ENCODE data around the gene PKDCC. TPM values are rescaled to one million over a fixed set of nuclear protein-coding genes. Genes with fewer than 3 reads are reported as not detected.
"Not testable (repeated sequence)": the region's sequence is repeated elsewhere in the genome, so short reads cannot be mapped to it uniquely, and the experiment has no call there.

The PKDCC gene
- total RNA-seq, 6 experiments from 2014 or later = 8.2 to 20.9 (median 12.3) TPM

DNA sequence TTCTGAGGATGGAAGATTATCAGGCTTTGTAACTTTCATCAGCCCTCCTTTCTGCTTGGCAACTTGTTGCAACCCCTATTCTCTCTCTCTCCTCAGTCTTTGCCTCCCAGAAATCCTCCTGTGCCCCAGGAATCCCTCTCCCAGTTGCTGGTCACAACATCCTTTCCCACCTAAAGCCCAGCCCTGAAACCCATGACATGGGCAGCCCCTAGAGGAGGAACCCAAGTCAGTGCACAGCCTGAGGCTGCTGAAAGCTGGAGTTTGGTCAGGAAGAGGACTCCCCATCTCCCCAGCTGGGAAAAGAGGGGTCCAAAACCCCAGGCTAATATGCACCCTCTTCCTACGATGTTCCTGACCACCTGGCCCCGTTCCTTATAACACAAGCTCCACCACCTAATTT, 29.5 kb downstream of the PKDCC start:
- TF ChIP-seq POLR2A (IDR thresholded peaks at IDR 0.05) = no peak
- TF ChIP-seq, protein P1, sequence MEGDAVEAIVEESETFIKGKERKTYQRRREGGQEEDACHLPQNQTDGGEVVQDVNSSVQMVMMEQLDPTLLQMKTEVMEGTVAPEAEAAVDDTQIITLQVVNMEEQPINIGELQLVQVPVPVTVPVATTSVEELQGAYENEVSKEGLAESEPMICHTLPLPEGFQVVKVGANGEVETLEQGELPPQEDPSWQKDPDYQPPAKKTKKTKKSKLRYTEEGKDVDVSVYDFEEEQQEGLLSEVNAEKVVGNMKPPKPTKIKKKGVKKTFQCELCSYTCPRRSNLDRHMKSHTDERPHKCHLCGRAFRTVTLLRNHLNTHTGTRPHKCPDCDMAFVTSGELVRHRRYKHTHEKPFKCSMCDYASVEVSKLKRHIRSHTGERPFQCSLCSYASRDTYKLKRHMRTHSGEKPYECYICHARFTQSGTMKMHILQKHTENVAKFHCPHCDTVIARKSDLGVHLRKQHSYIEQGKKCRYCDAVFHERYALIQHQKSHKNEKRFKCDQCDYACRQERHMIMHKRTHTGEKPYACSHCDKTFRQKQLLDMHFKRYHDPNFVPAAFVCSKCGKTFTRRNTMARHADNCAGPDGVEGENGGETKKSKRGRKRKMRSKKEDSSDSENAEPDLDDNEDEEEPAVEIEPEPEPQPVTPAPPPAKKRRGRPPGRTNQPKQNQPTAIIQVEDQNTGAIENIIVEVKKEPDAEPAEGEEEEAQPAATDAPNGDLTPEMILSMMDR (IDR thresholded peaks at IDR 0.05) = peak in 1 of 4 donors; percentile 13
- peak; percentile 18 to 36 (median 32) for ATAC-seq
- 66% methylated on average over 2 of the region's 2 CpGs for WGBS (ENCODE audit: insufficient coverage, low coverage, low lambda C conversion rate, missing lambda C conversion rate)
- intact Hi-C loops (cut with DNase I) = no loop called here
- H3K4me3 ChIP-seq = no peak overlapping the region
- H3K9me3 ChIP-seq = no peaks in the 10 kb centered on the region
- H3K36me3 ChIP-seq = no peaks in the 10 kb centered on the region
- H3K27ac ChIP-seq = no peak overlapping the region
- no peaks in the 10 kb centered on the region for H3K27me3 ChIP-seq
- H3K4me1 ChIP-seq = no peaks in the 10 kb centered on the region
- DNase-seq = no peak

DNA sequence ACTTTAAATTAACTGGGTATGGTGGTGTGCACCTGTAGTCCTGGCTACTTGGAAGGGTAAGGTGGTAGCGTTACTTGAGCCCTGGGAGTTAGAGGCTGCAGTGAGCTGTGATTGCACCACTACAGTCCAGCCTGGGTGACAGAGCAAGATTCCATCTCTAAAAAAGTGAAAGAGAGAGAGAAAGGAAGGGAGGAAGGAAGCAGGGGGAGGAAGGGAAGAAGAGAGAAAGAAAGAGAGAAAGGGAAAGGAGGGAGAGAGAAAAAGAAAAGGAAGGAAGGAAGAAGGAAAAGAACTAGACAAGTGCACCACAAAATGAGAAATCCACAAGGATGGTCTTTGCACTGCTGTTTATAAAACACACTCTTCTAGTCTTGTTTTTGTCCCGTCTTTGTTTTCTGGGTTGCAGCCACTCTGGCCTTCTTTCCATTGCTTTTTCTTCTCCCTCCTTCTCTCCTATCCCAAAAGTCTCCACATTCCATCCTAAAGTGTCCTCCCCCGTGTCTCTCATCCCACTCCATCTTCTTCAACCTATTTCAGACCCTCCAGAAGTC, 32.0 kb downstream of the PKDCC start:
- no peak for ATAC-seq
- Histone ChIP-seq H3K4me3 (no peak overlapping the region), H3K4me1 (no peaks in the 10 kb centered on the region), H3K27me3 (no peaks in the 10 kb centered on the region), H3K9me3 (no peaks in the 10 kb centered on the region), H3K27ac (no peak overlapping the region), H3K36me3 (no peaks in the 10 kb centered on the region)
- intact Hi-C loops (cut with DNase I) = no loop called here
- WGBS (ENCODE audit: insufficient coverage, low coverage, low lambda C conversion rate, missing lambda C conversion rate) = 74% methylated on average over 2 of the region's 3 CpGs
- no peak for TF ChIP-seq POLR2A (IDR thresholded peaks at IDR 0.05)
- TF ChIP-seq, protein P1 (IDR thresholded peaks at IDR 0.05) = no peak
- no peak for DNase-seq

DNA sequence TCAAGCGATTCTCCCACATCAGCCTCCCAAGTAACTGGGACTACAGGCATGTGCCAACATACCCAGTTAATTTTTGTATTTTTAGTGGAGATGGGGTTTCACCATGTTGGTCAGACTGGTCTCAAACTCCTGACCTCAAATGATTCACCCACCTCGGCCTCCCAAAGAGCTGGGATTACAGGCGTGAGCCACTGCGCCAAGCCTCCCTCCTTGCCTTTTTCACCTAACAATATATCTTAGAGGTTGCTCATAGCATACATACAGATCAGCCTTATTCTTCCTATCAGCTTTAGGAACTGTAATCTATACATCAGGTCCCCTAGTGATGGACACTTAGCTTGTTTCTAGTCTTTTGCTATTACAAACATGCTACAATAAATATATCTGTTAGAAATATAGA, 33.3 kb downstream of the PKDCC start:
- intact Hi-C loops (cut with DNase I); H3K4me3 ChIP-seq; H3K4me1 ChIP-seq; DNase-seq; H3K9me3 ChIP-seq; ATAC-seq; H3K27me3 ChIP-seq; H3K27ac ChIP-seq; H3K36me3 ChIP-seq: not testable (repeated sequence)
- 92% methylated on average over 4 of the region's 4 CpGs for WGBS (ENCODE audit: insufficient coverage, low coverage, low lambda C conversion rate, missing lambda C conversion rate)

DNA sequence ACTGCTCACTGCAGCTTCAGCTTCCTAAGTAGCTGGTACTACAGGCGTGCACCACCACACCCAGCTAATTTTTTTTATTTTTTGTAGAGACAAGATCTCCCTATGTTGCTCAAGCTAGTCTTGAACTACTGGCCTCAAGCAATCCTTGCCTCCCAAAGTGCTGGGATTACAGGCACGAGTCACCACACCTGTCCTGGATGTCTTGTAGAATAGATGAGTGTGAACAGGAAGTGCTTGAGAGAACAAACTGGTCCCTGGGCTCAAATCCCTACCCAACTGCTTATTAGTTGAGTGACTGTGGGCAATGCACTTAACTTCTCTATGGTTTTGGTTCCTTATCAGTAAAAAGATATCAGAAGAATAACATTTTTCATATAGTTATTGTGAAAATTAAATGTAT, 34.2 kb downstream of the PKDCC start:
- Histone ChIP-seq H3K27me3 (no peaks in the 10 kb centered on the region), H3K9me3 (no peaks in the 10 kb centered on the region), H3K4me1 (no peaks in the 10 kb centered on the region), H3K4me3 (no peak overlapping the region), H3K36me3 (no peaks in the 10 kb centered on the region), H3K27ac (no peak overlapping the region)
- ATAC-seq (no peak), DNase-seq (no peak)
- 85% methylated on average over 2 of the region's 2 CpGs for WGBS (ENCODE audit: insufficient coverage, low coverage, low lambda C conversion rate, missing lambda C conversion rate)
- TF ChIP-seq POLR2A (IDR thresholded peaks at IDR 0.05) = no peak
- intact Hi-C loops (cut with DNase I) = no loop called here

DNA sequence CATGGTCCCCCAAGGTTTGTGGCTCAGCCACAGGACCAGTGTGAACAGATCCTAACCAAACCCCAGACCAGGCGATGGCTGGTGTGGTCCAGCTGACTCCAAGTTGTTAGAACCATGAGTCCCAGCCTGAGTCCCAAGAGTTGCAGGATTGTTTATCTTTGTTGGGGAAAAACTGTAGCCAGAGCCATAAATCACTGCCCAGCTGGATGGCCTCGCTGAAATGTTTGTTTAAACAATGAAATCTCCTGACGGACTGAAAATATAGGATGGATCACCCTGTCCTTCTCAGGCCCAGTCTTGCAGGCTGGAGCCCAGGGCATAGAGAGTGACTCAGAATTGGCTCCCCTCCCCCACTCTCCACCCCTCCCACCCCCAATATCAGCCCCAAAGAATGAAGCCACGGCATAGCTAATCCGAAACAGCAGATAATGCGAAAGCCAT, 36.4 kb downstream of the PKDCC start:
- 81% methylated on average over 4 of the region's 6 CpGs for WGBS (ENCODE audit: insufficient coverage, low coverage, low lambda C conversion rate, missing lambda C conversion rate)
- ATAC-seq (peak in 1 of 4 donors; percentile 36), DNase-seq (no peak)
- no peak for TF ChIP-seq POLR2A (IDR thresholded peaks at IDR 0.05)
- no peaks in the 10 kb centered on the region for H3K9me3 ChIP-seq
- intact Hi-C loops (cut with DNase I) = no loop called here
- no peaks in the 10 kb centered on the region for H3K36me3 ChIP-seq
- no peak overlapping the region for H3K27ac ChIP-seq
- no peak overlapping the region for H3K4me3 ChIP-seq
- H3K4me1 ChIP-seq = no peaks in the 10 kb centered on the region
- H3K27me3 ChIP-seq = no peaks in the 10 kb centered on the region

DNA sequence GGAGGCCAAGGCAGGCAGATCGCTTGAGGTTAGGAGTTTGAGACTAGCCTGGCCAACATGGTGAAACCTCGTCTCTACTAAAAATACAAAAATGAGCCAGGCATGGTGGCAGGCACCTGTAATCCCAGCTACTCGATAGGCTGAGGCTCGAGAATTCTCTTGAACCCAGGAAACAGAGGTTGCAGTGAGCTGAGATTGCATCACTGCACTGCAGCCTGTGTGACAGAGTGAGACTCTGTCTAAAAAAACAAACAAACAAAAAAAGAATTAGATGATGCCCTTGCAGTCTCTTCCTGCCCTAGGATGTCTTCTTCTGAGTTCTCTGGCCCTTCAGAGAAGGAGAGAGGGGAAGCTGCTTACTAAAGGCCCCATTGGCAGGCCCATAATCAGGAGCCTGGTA, 37.2 kb downstream of the PKDCC start:
- intact Hi-C loops (cut with DNase I) = loop anchor here (5.0 kb wide), 2 partner anchors 213 to 218 kb away; no protein-coding TSS in a partner anchor
- DNase-seq, ATAC-seq, H3K9me3 ChIP-seq, H3K27ac ChIP-seq, H3K36me3 ChIP-seq, H3K4me1 ChIP-seq, H3K4me3 ChIP-seq, H3K27me3 ChIP-seq: not testable (repeated sequence)
- WGBS (ENCODE audit: insufficient coverage, low coverage, low lambda C conversion rate, missing lambda C conversion rate) = 61% methylated on average over 3 of the region's 4 CpGs

Data from right lobe of liver (tissue), 6 donors.